ENCODE data around the gene IVD. TPM values are rescaled to one million over a fixed set of nuclear protein-coding genes. Genes with fewer than 3 reads are reported as not detected.

IVD gene
- total and polyA plus RNA-seq, 2 of the 4 experiments (the other 2 are of a cell fraction), result 31.7 to 41.1 TPM

DNA sequence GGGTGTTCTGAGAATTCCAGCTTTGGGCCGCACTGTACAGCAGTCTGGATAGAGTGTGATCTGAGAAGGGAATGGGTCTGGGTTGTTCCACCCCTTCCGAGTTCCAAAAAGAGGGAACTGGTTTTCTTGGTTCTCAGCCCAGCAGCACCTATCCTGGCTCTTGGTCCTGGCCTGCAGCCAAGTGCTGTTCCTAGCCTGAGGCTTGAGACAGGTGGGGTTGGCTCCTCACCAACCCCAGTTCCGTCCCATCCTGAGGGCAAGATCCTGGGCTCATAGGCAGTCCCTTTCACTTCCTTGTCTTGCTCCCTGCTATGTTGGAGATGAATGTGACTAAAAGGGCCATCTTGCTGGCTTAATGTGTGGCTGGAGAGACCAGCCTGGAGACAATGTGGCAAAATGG lies 15.2 kb downstream of the IVD start:
- no peak overlapping the region for H3K27ac ChIP-seq (ENCODE audit: insufficient read depth, low read length)
- no peak overlapping the region for H3K4me2 ChIP-seq (ENCODE audit: low read depth, low read length)
- H3K4me3 ChIP-seq (ENCODE audit: insufficient read depth, low read depth, low read length), result no peak overlapping the region
- peaks cover 3% of the 10 kb centered on the region; the same call in 1 of the 2 replicates for H4K20me1 ChIP-seq (ENCODE audit: insufficient read depth, low read length)
- in situ Hi-C loops (cut with MboI; ENCODE audit: low sequenced_read_pairs), result loop anchor here (5.0 to 10.0 kb wide), 3 partner anchors 98 to 376 kb away; partner anchors contain the start of gene INAFM2
- H3K79me1 ChIP-seq (ENCODE audit: low read depth in 1 of 2, low read length in 2 of 2), result no peaks in the 10 kb centered on the region
- H3K18ac ChIP-seq (ENCODE audit: low read depth, low read length), result no peak overlapping the region
- H4K91ac ChIP-seq (ENCODE audit: insufficient read depth, low read depth, low read length), result no peak overlapping the region
- no peak overlapping the region for H3K9ac ChIP-seq (ENCODE audit: low read depth, low read length)
- no peak overlapping the region for H2AFZ ChIP-seq (replicated peaks; ENCODE audit: low read length, poor library complexity)
- no peak overlapping the region for H4K5ac ChIP-seq (ENCODE audit: low read depth, low read length)
- H3K56ac ChIP-seq (ENCODE audit: extremely low read depth, insufficient read depth, low read length), result no peak overlapping the region
- H2BK20ac ChIP-seq (ENCODE audit: low read depth, low read length), result no peak overlapping the region
- no TSS peak for BruUV-seq (replicated peaks)
- peaks cover 14% of the 10 kb centered on the region for H3K36me3 ChIP-seq (ENCODE audit: control insufficient read depth, insufficient read depth, low read length)
- CTCF ChIA-PET, result interaction anchor here (1.6 kb wide), 1 partner anchor 92 kb away, joined by 5 read pairs; no protein-coding TSS in a partner anchor
- H2AK9ac ChIP-seq (replicated peaks; ENCODE audit: low read depth, low read length, poor library complexity), result no peak overlapping the region
- intact Hi-C loops (cut with micrococcal nuclease), result loop anchor here (1.0 kb wide), 2 partner anchors 80 to 141 kb away; partner anchors contain the start of gene CCDC9B
- POLR2A ChIA-PET (ENCODE audit: unreplicated experiment), result no interaction called here
- no peak for ATAC-seq (ENCODE audit: low read depth)
- no peak for DNase-seq
- no peaks in the 10 kb centered on the region for H3K4me1 ChIP-seq (ENCODE audit: control insufficient read depth, insufficient read depth, low read length)
- no peak overlapping the region for H3K14ac ChIP-seq (replicated peaks; ENCODE audit: low read depth, low read length)
- H4K8ac ChIP-seq (ENCODE audit: low read depth in 2 of 2, low read length in 2 of 2), result no peak overlapping the region
- no peak overlapping the region for H2BK5ac ChIP-seq (ENCODE audit: low read depth, low read length, poor library complexity, severe bottlenecking)
- H3K4ac ChIP-seq (ENCODE audit: low read depth, low read length), result no peak overlapping the region
- H3K9me3 ChIP-seq (ENCODE audit: control insufficient read depth, insufficient read depth, low read length), result no peaks in the 10 kb centered on the region
- no peak overlapping the region for H2AK5ac ChIP-seq (ENCODE audit: low read depth, low read length)
- TF ChIP-seq NFE2L2 (IDR thresholded peaks at IDR 0.05; ENCODE audit: low read depth, low read length) (no peak), SMC3 (IDR thresholded peaks at IDR 0.05; ENCODE audit: low read depth, low read length) (no peak), BHLHE40 (IDR thresholded peaks at IDR 0.05; ENCODE audit: low read depth, low read length) (no peak), MXI1 (IDR thresholded peaks at IDR 0.05; ENCODE audit: borderline replicate concordance, low read depth, low read length) (no peak), RCOR1 (IDR thresholded peaks at IDR 0.05; ENCODE audit: insufficient replicate concordance, low read length) (no peak), MAZ (IDR thresholded peaks at IDR 0.05; ENCODE audit: borderline replicate concordance, low read depth, low read length) (no peak), FOS (IDR thresholded peaks at IDR 0.05; ENCODE audit: low read depth, low read length) (no peak), CEBPB (IDR thresholded peaks at IDR 0.05; ENCODE audit: low read depth, low read length) (no peak), CHD1 (IDR thresholded peaks at IDR 0.05; ENCODE audit: low read depth, low read length) (no peak), RAD21 (IDR thresholded peaks at IDR 0.05; ENCODE audit: low read length) (no peak), RFX5 (IDR thresholded peaks at IDR 0.05; ENCODE audit: low read depth, low read length) (no peak), CTCF (conservative IDR thresholded peaks at IDR 0.05; ENCODE audit: low read depth, low read length) (no peak), MAFK (IDR thresholded peaks at IDR 0.05; ENCODE audit: low read depth, low read length) (no peak), POLR2A (IDR thresholded peaks at IDR 0.05; ENCODE audit: low read depth, low read length) (no peak)
- TF ChIP-seq, protein P1, sequence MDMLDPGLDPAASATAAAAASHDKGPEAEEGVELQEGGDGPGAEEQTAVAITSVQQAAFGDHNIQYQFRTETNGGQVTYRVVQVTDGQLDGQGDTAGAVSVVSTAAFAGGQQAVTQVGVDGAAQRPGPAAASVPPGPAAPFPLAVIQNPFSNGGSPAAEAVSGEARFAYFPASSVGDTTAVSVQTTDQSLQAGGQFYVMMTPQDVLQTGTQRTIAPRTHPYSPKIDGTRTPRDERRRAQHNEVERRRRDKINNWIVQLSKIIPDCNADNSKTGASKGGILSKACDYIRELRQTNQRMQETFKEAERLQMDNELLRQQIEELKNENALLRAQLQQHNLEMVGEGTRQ (IDR thresholded peaks at IDR 0.05; ENCODE audit: low read depth, low read length), result no peak
- TF ChIP-seq, protein P2, sequence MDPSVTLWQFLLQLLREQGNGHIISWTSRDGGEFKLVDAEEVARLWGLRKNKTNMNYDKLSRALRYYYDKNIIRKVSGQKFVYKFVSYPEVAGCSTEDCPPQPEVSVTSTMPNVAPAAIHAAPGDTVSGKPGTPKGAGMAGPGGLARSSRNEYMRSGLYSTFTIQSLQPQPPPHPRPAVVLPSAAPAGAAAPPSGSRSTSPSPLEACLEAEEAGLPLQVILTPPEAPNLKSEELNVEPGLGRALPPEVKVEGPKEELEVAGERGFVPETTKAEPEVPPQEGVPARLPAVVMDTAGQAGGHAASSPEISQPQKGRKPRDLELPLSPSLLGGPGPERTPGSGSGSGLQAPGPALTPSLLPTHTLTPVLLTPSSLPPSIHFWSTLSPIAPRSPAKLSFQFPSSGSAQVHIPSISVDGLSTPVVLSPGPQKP (IDR thresholded peaks at IDR 0.05; ENCODE audit: borderline replicate concordance, low read depth, low read length), result no peak
- H3K27me3 ChIP-seq (ENCODE audit: control insufficient read depth, insufficient read depth, low read length), result no peaks in the 10 kb centered on the region; the same call in 1 of the 2 replicates
- H2BK15ac ChIP-seq (ENCODE audit: low read depth, low read length), result no peak overlapping the region
- no peaks in the 10 kb centered on the region for H3K9me1 ChIP-seq (ENCODE audit: insufficient read depth, low read length)
- H3K23ac ChIP-seq (ENCODE audit: low read depth, low read length), result no peak overlapping the region
- WGBS, 2 experiments (ENCODE audit: extremely low coverage in 2 of 2, insufficient read length in 1 of 2), result no CpG with 5 or more reads among the region's 3 CpGs
- dilution Hi-C loops (cut with HindIII; ENCODE audit: low sequenced_read_pairs, unreplicated experiment), result no loop called here
- H2BK120ac ChIP-seq (ENCODE audit: low read depth, low read length), result no peak overlapping the region

All from IMR-90 (cell line).